ENCODE measurements around the gene MARF1. TPM values are rescaled to one million over a fixed set of nuclear protein-coding genes. Genes with fewer than 3 reads are reported as not detected.
"Not testable (repeated sequence)": the region's sequence is repeated elsewhere in the genome, so short reads cannot be mapped to it uniquely, and the experiment has no call there.

MARF1 gene
- total RNA-seq, 1 donor from 2014 or later = 186 TPM

GRCh38 chr16:15660203-15660601, 17.2 kb upstream of the MARF1 start:
- Mint-ChIP-seq H3K4me3 (no peak overlapping the region), H3K4me1 (peaks cover 57% of the 10 kb centered on the region), H3K27ac (peak overlapping the region; percentile 73), H3K36me3 (ENCODE audit: low read depth) (peaks cover 66% of the 10 kb centered on the region), H3K9me3 (no peaks in the 10 kb centered on the region), H3K27me3 (no peaks in the 10 kb centered on the region)
- DNase-seq (no peak), ATAC-seq (ENCODE audit: low read depth) (no peak)
- intact Hi-C loops (cut with micrococcal nuclease) = no loop called here
- POLR2A ChIA-PET = interaction anchor here (0.6 to 4.4 kb wide), 4 partner anchors 17 to 209 kb away, joined by 3 to 58 read pairs (median 5); partner anchors contain the start of gene MARF1
- CTCF ChIA-PET = interaction anchor here (0.8 kb wide), 1 partner anchor 12 kb away, joined by 3 read pairs; no protein-coding TSS in a partner anchor
- no peak for TF ChIP-seq CTCF (IDR thresholded peaks at IDR 0.05)

- ATAC-seq (ENCODE audit: low read depth) (no peak), DNase-seq (no peak)
- POLR2A ChIA-PET = interaction anchor here (0.7 to 4.4 kb wide), 6 partner anchors 8 to 68 kb away, joined by 3 to 58 read pairs (median 6); partner anchors contain the start of gene MARF1
- H3K9me3 Mint-ChIP-seq = no peaks in the 10 kb centered on the region
- peak overlapping the region; percentile 33 for H3K4me3 Mint-ChIP-seq
- peak overlapping the region; percentile 82 for H3K27ac Mint-ChIP-seq
- H3K36me3 Mint-ChIP-seq (ENCODE audit: low read depth) = peaks cover 66% of the 10 kb centered on the region
- no peaks in the 10 kb centered on the region for H3K27me3 Mint-ChIP-seq
- H3K4me1 Mint-ChIP-seq = peaks cover 65% of the 10 kb centered on the region
- CTCF ChIA-PET = interaction anchor here (0.6 kb wide), 1 partner anchor 24 kb away, joined by 3 read pairs; no protein-coding TSS in a partner anchor
- intact Hi-C loops (cut with micrococcal nuclease) = no loop called here
- no peak for TF ChIP-seq CTCF (IDR thresholded peaks at IDR 0.05)
Observed at GRCh38 chr16:15658556-15658955, 15.6 kb upstream of the MARF1 start.

- Mint-ChIP-seq H3K9me3 (no peaks in the 10 kb centered on the region), H3K27ac (peak overlapping the region; percentile 81), H3K4me3 (no peak overlapping the region), H3K27me3 (no peaks in the 10 kb centered on the region), H3K36me3 (ENCODE audit: low read depth) (peaks cover 67% of the 10 kb centered on the region), H3K4me1 (peaks cover 69% of the 10 kb centered on the region)
- intact Hi-C loops (cut with micrococcal nuclease) = no loop called here
- POLR2A ChIA-PET = interaction anchor here (0.9 to 4.4 kb wide), 4 partner anchors 11 to 25 kb away, joined by 3 to 58 read pairs (median 4); partner anchors contain the start of gene MARF1
- no peak for TF ChIP-seq CTCF (IDR thresholded peaks at IDR 0.05)
- CTCF ChIA-PET = interaction anchor here (0.6 kb wide), 1 partner anchor 24 kb away, joined by 3 read pairs; no protein-coding TSS in a partner anchor
- DNase-seq (no peak), ATAC-seq (ENCODE audit: low read depth) (peak; percentile 43)
Observed at GRCh38 chr16:15658149-15658548, 15.2 kb upstream of the MARF1 start.

GRCh38 chr16:15655561-15655960, 12.6 kb upstream of the MARF1 start:
- H3K4me1 Mint-ChIP-seq = peaks cover 77% of the 10 kb centered on the region
- peaks cover 63% of the 10 kb centered on the region for H3K36me3 Mint-ChIP-seq (ENCODE audit: low read depth)
- H3K9me3 Mint-ChIP-seq; H3K4me3 Mint-ChIP-seq; DNase-seq; intact Hi-C loops (cut with micrococcal nuclease); CTCF ChIA-PET; ATAC-seq (ENCODE audit: low read depth); H3K27ac Mint-ChIP-seq; H3K27me3 Mint-ChIP-seq: not testable (repeated sequence)
- POLR2A ChIA-PET = interaction anchor here (0.7 kb wide), 1 partner anchor 95 kb away, joined by 5 read pairs; no protein-coding TSS in a partner anchor

- no peak for DNase-seq
- Mint-ChIP-seq H3K4me3 (no peak overlapping the region), H3K27me3 (no peaks in the 10 kb centered on the region), H3K36me3 (ENCODE audit: low read depth) (peaks cover 63% of the 10 kb centered on the region), H3K27ac (peak overlapping the region; percentile 18), H3K9me3 (no peaks in the 10 kb centered on the region), H3K4me1 (peaks cover 69% of the 10 kb centered on the region)
- intact Hi-C loops (cut with micrococcal nuclease) = no loop called here
- ChIA-PET CTCF (no interaction called here), POLR2A (interaction anchor here (0.7 kb wide), 1 partner anchor 94 kb away, joined by 5 read pairs; no protein-coding TSS in a partner anchor)
- TF ChIP-seq CTCF (IDR thresholded peaks at IDR 0.05) = no peak
- no peak for ATAC-seq (ENCODE audit: low read depth)
Observed at GRCh38 chr16:15654591-15654990, 11.6 kb upstream of the MARF1 start.

Measured in activated B cell treated with CpG ODN at 0.5 μM for 24 hours (primary cell).